Lower leg skin (tissue), 3 donors: Measurements from ENCODE around the gene MAP3K7.

Experiments
- POLR2A ChIP-seq, 2 donors: fragments of 450-650 bp; IDR thresholded peaks; one replicate each; pipeline ENCODE4 v1.6.1; 2016 to 2017; ENCODE audit warnings: antibody characterized with exemption in 2 of 2, mild to moderate bottlenecking in 1 of 2, moderate library complexity in 1 of 2
- TF ChIP-seq, protein P1 (sequence below), 3 donors: fragments of 450-650 bp; IDR thresholded peaks; one replicate each; pipeline ENCODE4 v1.5.1; 2016; ENCODE audit warnings: antibody characterized with exemption in 3 of 3, mild to moderate bottlenecking in 3 of 3, moderate library complexity in 2 of 3

GRCh38 chr6:90479603-90479926, 107.3 kb downstream of the MAP3K7 start:
- no peak for TF ChIP-seq POLR2A (IDR thresholded peaks at IDR 0.05)
- TF ChIP-seq, protein P1, sequence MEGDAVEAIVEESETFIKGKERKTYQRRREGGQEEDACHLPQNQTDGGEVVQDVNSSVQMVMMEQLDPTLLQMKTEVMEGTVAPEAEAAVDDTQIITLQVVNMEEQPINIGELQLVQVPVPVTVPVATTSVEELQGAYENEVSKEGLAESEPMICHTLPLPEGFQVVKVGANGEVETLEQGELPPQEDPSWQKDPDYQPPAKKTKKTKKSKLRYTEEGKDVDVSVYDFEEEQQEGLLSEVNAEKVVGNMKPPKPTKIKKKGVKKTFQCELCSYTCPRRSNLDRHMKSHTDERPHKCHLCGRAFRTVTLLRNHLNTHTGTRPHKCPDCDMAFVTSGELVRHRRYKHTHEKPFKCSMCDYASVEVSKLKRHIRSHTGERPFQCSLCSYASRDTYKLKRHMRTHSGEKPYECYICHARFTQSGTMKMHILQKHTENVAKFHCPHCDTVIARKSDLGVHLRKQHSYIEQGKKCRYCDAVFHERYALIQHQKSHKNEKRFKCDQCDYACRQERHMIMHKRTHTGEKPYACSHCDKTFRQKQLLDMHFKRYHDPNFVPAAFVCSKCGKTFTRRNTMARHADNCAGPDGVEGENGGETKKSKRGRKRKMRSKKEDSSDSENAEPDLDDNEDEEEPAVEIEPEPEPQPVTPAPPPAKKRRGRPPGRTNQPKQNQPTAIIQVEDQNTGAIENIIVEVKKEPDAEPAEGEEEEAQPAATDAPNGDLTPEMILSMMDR (IDR thresholded peaks at IDR 0.05) = peak in 1 of 3 donors; percentile 0
